ENCODE measurements around the gene PDLIM4. TPM values are rescaled to one million over a fixed set of nuclear protein-coding genes. Genes with fewer than 3 reads are reported as not detected.

PDLIM4 gene
- total RNA-seq, 1 experiment from 2014 or later, result not detected

DNA sequence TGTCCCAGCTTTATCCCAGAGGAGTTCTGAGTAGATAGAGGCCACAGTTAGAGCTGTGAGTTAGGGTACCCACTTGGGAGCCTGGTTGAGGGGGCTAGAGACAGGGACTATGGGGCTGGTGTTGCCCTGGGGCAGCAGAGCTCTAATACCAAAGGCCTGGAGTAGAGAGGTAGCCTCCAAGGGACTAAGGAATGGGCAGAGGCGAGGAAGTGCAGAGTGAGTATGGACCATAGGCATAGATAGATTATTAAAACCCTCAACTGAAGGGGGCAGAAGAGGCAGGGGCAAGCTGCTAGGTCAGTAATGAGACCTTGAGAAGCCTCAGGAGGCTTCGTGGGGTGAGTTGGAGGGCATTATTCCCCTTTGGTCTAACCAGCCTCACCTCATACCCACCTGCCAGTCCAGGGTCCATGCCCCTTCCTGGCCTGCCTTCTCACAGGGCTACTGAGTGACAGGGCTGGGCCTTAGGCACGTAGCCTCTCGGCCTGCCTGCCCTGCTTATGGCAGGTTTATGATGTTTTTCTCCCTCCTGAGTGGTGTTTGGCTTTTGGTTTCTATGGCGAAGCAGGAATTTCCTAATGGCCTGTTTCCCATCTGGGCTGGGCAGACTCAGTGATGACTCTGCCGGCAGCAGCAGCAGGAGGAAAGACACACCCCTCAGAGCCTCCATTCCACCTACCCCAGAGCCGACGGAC lies 8.0 kb downstream of the PDLIM4 start:
- DNase-seq (ENCODE audit: extremely low read depth, low read depth), result no peak

DNA sequence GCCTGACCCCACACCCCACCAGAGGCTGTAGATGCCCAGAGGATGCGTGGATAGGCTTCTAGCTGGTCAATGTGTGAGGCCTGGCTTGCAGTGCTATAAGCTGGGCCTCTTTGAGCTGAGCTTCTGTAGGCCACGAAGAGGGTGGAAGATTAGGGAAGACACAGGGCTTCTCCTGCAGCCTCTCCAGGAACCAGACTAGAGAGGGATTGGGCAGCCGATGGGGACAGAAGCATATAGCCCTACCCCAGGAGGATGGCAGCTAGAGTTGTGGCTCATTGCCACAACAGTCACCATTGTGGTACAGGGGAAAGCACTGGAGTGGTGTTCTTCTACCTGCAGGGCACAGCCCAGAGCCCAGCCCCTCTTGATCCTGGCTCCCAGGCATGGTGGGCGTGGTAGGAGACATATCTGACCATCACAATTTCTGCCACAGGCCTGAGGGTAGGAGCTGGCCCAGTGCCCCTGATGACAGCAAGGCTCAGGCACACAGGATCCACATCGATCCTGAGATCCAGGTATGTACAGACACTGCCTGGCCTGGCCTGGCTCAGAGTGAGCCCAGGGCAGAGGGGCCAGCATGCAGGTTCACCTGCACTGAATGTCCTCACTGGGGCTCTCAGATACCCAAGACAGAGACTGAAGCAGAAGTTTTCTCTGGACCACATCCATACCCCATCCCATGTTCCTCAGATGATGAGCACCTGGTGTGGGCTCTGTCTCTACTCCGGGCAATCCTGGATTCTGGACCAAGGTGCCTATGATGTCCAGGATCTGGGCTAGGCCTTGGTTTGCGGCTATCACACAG lies 8.7 kb downstream of the PDLIM4 start:
- no peak for DNase-seq (ENCODE audit: extremely low read depth, low read depth)

- DNase-seq (ENCODE audit: extremely low read depth, low read depth), result no peak
Observed at GRCh38 chr5:132266836-132267160, 9.3 kb downstream of the PDLIM4 start.

GRCh38 chr5:132267166-132267739 lies 9.8 kb downstream of the PDLIM4 start:
- DNase-seq (ENCODE audit: extremely low read depth, low read depth), result no peak

DNA sequence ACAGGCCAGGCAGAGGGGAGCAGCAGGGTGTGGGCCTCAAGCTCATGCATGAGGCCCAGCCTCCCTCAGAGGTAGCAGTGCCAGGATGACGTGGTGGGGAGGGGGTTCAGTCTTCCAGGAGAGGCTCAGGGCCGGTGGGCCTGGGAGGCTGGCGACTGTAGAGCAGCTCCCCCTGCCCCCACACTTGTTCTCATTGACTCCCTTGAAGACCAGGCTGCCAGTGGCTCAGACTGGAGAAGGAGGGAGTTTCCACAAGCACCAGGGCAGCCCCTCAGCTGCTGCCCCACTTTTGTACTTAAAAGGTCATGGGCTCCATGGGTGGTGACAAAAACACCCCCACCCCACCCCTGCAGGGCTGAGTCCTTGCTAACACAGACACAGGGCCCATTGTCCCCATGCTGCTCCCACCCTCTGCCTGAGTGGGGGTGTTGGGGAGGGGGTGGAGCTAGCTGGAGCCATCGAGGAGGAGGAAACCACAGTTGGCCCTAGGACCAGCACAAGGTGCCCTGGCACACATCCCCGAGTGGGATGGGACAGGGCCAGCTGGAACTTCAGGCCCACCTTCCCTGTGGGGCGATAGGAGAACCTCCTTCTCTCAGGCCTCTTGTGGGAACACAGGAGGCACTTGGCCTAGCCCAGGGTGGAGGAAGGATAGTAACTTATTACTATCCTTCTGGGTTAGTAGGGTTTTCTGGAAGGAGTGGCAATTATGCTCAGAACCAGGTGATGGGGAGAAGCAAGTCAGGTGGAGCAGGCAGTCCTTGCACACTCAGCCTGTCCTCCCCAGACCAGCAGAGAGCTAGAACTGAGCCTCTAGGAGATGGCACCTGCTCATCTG lies 10.7 kb downstream of the PDLIM4 start:
- DNase-seq (ENCODE audit: extremely low read depth, low read depth), result no peak

DNA sequence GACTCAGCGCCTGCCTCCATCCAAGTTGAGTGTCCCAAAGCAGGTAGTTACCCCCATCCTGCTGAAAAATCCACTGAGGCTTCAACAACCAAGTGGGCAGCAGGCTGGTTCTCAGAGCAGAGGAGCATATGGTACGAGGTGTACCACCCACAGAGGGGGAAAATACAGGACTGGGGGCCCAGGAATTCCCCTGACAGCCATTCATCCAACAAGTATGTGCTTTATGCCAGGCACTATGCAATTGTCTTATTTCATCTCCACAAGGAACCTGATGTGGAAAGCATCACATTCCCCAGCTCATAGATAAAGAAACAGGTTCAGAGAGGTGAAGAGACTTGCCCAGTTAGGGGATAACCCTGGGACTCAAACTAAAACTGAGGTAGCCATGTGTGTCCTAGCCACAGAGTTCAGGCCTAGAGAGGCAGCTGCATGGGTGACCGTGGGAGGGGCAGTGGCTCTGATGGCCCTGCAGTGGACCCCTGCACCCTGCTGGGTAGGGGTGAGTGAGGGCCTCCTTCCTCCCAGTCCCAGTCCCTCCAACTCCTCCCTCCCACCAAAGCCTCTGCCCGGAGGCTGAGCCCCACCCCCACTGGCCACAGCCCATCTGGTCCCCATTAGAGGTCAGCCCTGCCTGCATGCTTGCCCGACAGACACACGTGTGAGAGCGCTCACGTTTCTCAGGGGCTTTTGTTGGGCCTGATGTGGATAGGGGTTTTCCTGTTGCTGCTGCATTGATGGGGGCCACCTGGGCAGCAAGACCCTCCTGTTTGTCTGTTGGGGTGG lies 11.5 kb downstream of the PDLIM4 start:
- no peak for DNase-seq (ENCODE audit: extremely low read depth, low read depth)

DNA sequence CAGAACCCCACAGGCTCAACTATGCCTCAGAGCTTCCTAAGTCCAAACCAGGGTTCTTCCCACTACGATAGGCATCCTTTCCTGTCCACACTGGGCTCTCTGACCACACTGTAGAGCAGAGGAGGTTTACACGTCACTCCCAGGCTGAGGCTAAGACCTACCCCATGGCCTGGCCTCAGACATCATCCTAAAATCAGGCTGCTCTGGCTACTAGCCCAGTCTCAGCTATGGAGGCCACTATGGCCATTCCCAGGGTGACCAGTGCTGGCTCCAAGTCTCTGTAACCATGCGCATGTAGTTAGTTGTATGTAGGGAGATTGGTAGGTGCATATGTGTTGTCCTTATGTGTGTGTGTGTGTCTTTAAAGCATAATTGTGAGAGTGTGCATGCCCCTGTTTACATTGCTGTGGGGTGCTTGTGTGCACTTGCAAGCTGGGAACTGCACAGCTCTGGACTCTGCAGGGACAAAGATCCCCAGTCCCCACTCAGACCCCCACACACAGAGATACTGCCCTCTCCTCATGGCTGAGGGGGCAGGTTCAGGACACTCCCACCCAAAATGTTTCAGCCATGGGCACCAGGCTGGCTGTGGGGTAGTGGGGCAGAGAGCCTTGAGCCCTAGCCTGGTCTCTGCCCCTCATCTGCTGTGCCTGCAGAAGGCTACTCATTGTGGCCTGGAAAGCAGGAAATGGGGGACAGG lies 12.3 kb downstream of the PDLIM4 start:
- no peak for DNase-seq (ENCODE audit: extremely low read depth, low read depth)

DNA sequence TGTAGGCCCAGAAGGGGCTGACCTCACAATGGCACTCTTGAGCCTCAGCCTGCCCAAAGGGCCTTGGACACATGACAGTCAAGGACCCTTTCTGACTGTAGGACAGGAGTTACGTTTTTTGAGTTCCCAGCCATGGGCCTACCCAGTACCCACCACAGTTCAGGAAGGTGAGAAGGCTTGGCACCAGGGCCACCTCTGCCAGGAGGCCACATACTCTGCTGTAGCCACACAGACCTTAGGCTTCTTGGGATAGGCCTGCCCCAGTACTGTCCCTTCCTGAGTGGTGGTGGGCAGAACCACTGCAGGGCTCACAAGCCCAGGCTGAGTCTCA lies 12.8 kb downstream of the PDLIM4 start:
- no peak for DNase-seq (ENCODE audit: extremely low read depth, low read depth)

- DNase-seq (ENCODE audit: extremely low read depth, low read depth), result no peak
Observed at GRCh38 chr5:132270706-132271105, 13.2 kb downstream of the PDLIM4 start.

DNA sequence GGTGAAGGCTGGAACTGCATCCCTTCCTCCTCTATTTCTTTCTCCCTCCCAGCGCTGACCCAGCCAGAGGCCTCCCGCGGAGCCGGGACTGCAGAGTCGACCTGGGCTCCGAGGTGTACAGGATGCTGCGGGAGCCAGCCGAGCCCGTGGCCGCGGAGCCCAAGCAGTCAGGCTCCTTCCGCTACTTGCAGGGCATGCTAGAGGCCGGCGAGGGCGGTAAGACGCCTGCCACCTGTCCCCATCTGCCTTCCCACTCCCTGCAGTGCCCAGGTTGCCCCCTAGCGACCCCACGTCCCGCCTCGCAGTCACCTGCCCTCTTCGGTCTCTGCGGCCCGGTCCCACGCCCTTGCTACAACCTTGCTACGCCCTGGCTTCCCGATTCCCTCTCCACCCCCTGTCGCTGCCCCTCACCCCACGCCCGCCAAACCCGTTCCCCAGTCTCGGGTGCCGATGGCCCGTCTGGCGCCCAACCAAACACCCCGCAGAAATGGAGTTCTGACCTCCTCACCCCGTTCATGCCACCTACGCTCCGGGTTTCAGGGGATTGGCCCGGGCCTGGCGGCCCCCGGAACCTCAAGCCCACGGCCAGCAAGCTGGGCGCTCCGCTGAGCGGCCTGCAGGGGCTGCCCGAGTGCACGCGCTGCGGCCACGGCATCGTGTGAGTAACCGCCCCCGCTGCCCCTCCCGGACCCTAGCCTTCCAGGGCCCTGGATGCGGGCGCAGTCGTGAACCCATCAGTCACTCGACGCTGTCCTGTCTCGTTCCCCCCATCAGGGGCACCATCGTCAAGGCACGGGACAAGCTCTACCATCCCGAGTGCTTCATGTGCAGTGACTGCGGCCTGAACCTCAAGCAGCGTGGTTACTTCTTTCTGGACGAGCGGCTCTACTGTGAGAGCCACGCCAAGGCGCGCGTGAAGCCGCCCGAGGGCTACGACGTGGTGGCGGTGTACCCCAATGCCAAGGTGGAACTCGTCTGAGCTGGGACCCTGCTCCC lies 14.1 kb downstream of the PDLIM4 start:
- DNase-seq (ENCODE audit: extremely low read depth, low read depth), result no peak

GRCh38 chr5:132272311-132273210 lies 15.1 kb downstream of the PDLIM4 start:
- peak; percentile 61 for DNase-seq (ENCODE audit: extremely low read depth, low read depth)

GRCh38 chr5:132273631-132274030 lies 16.1 kb downstream of the PDLIM4 start:
- DNase-seq (ENCODE audit: extremely low read depth, low read depth), result no peak

DNA sequence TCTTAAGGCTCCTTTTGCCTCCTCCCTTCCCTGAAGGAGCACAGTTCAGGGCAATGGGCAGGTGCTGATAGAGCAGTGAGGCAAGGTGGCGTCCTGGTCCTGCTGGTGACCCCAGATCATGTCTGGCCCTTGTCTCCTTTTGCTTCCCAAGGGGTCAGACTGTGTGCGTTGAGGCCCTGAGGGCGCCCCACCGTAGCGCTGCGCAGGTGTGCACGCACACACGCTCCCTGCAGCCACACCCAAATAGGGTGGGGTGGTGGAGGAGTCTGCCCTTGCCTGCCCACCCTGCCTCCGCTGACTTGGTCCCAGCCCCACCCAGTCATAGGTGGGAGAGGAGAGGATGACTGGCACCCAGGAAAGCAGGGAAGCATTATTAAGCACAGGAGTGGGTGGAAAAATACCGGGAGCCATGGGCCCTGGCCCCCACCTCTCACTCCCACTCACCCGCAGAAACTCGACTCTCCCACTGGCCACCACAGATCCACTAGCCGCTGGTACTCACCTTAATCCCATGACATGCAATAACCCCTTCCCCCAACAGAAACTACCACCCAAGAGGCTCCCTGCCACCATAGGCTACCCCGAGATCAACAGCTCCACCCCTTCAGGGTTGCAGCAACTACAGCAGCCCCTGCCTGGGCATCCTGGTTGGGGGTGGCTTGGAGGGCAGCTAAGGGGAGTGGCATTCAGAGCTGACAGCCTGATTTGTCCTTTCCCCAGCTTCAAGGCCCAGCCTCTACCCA lies 16.7 kb downstream of the PDLIM4 start:
- no peak for DNase-seq (ENCODE audit: extremely low read depth, low read depth)

GRCh38 chr5:132275367-132276220 lies 18.1 kb downstream of the PDLIM4 start:
- no peak for DNase-seq (ENCODE audit: extremely low read depth, low read depth)

DNA sequence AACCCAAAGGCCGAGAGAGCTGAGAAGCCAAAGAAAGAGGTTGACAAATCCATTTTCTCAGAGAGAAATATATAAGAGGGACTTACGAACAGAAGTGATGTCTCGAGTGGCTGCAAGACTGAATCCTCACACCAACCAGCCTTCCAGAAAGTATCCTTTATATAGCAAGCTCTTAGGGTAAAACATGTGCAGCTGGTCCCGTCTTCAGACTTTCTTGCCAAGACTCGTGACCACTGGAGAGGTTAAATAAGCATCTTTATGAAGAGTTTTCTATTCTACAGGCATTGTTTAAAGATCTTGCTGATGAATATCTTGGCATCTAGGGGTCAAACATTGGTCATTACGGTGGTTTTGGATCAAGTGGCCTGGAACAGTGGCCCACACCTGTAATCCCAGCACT lies 19.8 kb downstream of the PDLIM4 start:
- DNase-seq (ENCODE audit: extremely low read depth, low read depth), result no peak
